A673 (cell line): Measurements from ENCODE around the gene CCDC80. TPM values are rescaled to one million over a fixed set of nuclear protein-coding genes. Genes with fewer than 3 reads are reported as not detected.

ENCODE experiments used
- BruUV-seq: library from RNA; stranded (reverse); fragments of 400-500 nt; replicated peaks from 2 replicates; lab custom pipeline; 2021; lab: Mats Ljungman, UMichigan
- CTCF ChIA-PET: fragments of 300-600 bp; sonication (Branson Sonifier 250); formaldehyde crosslinking; loops from one replicate; lab custom pipeline; 2022; ENCODE audit warnings: antibody characterized with exemption; lab: Charles Lee
- POLR2A ChIA-PET: fragments of 300-600 bp; sonication (Branson Sonifier 250); formaldehyde crosslinking; loops from one replicate; lab custom pipeline; 2022; ENCODE audit warnings: antibody characterized with exemption; ENCODE audit not compliant: low non-redundant PET; lab: Charles Lee
- DNase-seq: peaks from one replicate; pipeline ENCODE4 v3.0.0-alpha.2; 2015; ENCODE audit warnings: low spot score
- H3K27ac ChIP-seq: fragments of 200-600 bp; sonication (generic); 2 replicates; pipeline ENCODE4 v1.5.1; 2016; ENCODE audit warnings: mixed run types, low read depth, mild to moderate bottlenecking, mixed read lengths, antibody characterized with exemption, low read length; ENCODE audit not compliant: poor library complexity, severe bottlenecking
- H3K27me3 ChIP-seq: fragments of 200-600 bp; sonication (generic); replicated peaks from 2 replicates; pipeline ENCODE4 v1.6.1; 2017; ENCODE audit warnings: mixed run types, low read depth, mild to moderate bottlenecking, mixed read lengths, antibody characterized with exemption, low read length; ENCODE audit not compliant: insufficient read depth, poor library complexity
- H3K36me3 ChIP-seq: fragments of 200-600 bp; sonication (generic); 2 replicates; pipeline ENCODE4 v1.6.1; 2016; ENCODE audit warnings: mixed run types, mild to moderate bottlenecking, mixed read lengths, antibody characterized with exemption, low read length; ENCODE audit not compliant: insufficient read depth, poor library complexity, severe bottlenecking
- H3K4me1 ChIP-seq: fragments of 200-600 bp; sonication (generic); 2 replicates; pipeline ENCODE4 v1.6.1; 2017; ENCODE audit warnings: mixed run types, mild to moderate bottlenecking, mixed read lengths, antibody characterized with exemption, low read length; ENCODE audit not compliant: insufficient read depth, poor library complexity, severe bottlenecking
- H3K4me3 ChIP-seq: fragments of 200-600 bp; sonication (generic); 2 replicates; pipeline ENCODE4 v1.5.1; 2016; ENCODE audit warnings: low read depth, mixed run types, mild to moderate bottlenecking, mixed read lengths, low read length; ENCODE audit not compliant: poor library complexity, severe bottlenecking
- H3K9me3 ChIP-seq: fragments of 200-600 bp; sonication (generic); 2 replicates; pipeline ENCODE4 v1.6.1; 2016; ENCODE audit warnings: mixed run types, low read depth, mild to moderate bottlenecking, mixed read lengths, antibody characterized with exemption, low read length; ENCODE audit not compliant: poor library complexity, severe bottlenecking
- EZH2 ChIP-seq: fragments of 200-600 bp; sonication (generic); IDR thresholded peaks from 2 replicates; pipeline ENCODE4 v1.6.1; 2017; ENCODE audit warnings: borderline replicate concordance, low read depth, mild to moderate bottlenecking, mixed read lengths, antibody characterized with exemption, low read length; ENCODE audit not compliant: poor library complexity, severe bottlenecking
- intact Hi-C: fragments of 100-400 bp; cut with micrococcal nuclease; formaldehyde crosslinking; loops from one replicate; pipeline ENCODE4 v1.10.0; 2022; ENCODE audit not compliant: unreplicated experiment
- total RNA-seq: library from RNA; stranded (reverse); gene quantifications from 2 replicates; pipeline ENCODE4 v1.2.3, GENCODE V29; 2021
- TF ChIP-seq, protein P1 (sequence below): fragments of 300-800, 200-600 bp; sonication (generic); conservative IDR thresholded peaks from 2 replicates; pipeline ENCODE4 v1.5.1; 2017; ENCODE audit warnings: low read depth, mild to moderate bottlenecking, antibody characterized with exemption, low read length, moderate library complexity, mixed read lengths

CCDC80 gene
- total RNA-seq, 1 experiment from 2014 or later, result 4.7 TPM

DNA sequence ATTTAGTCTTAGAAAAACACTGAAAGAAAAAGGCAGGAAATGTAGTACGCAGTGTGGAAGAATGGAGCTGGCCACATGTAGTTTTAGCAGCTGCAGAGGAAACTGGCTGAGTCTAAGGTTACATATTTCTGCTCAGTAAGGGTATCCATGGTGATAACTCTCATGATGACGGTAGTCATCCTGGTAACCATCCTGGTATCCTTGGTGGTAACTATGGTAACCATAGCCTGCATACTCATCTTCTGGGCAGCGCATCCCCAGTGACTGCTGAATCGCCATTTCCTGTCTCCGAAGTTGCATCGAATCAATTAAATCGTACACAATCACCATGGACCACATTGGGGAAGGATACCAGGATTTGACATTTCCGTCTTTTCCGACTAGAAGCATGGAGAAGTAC is 35.7 kb downstream of the CCDC80 start:
- ChIA-PET CTCF (no interaction called here), POLR2A (no interaction called here)
- H3K4me1 ChIP-seq, result peaks cover 5% of the 10 kb centered on the region
- H3K27ac ChIP-seq, result no peak overlapping the region
- intact Hi-C loops, result no loop called here
- H3K27me3 ChIP-seq, result no peaks in the 10 kb centered on the region
- no TSS peak for BruUV-seq
- TF ChIP-seq, protein P1, sequence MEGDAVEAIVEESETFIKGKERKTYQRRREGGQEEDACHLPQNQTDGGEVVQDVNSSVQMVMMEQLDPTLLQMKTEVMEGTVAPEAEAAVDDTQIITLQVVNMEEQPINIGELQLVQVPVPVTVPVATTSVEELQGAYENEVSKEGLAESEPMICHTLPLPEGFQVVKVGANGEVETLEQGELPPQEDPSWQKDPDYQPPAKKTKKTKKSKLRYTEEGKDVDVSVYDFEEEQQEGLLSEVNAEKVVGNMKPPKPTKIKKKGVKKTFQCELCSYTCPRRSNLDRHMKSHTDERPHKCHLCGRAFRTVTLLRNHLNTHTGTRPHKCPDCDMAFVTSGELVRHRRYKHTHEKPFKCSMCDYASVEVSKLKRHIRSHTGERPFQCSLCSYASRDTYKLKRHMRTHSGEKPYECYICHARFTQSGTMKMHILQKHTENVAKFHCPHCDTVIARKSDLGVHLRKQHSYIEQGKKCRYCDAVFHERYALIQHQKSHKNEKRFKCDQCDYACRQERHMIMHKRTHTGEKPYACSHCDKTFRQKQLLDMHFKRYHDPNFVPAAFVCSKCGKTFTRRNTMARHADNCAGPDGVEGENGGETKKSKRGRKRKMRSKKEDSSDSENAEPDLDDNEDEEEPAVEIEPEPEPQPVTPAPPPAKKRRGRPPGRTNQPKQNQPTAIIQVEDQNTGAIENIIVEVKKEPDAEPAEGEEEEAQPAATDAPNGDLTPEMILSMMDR, result no peak
- TF ChIP-seq EZH2, result no peak
- no peaks in the 10 kb centered on the region for H3K36me3 ChIP-seq
- no peak overlapping the region for H3K4me3 ChIP-seq
- DNase-seq, result peak; percentile 24
- H3K9me3 ChIP-seq, result no peaks in the 10 kb centered on the region

DNA sequence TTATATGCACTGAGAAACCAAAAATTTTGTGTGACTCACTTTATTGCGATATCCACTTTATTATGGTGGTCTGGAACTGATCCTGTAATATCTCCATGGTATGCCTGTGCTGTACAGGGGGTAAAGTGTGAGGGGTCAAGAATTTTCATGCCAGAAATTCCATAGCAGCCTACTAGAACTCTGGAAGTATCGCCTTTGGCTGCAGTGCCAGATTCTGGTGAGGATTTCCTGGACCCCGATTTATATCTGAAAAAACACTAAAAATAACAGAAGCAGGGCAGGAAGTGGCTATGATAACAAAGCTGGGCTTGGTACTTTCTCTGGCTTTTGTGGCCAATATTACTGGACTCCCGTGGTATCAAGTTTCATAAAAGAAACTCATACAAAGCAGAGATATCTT is 36.4 kb downstream of the CCDC80 start:
- CTCF ChIA-PET, result no interaction called here
- intact Hi-C loops, result no loop called here

DNA sequence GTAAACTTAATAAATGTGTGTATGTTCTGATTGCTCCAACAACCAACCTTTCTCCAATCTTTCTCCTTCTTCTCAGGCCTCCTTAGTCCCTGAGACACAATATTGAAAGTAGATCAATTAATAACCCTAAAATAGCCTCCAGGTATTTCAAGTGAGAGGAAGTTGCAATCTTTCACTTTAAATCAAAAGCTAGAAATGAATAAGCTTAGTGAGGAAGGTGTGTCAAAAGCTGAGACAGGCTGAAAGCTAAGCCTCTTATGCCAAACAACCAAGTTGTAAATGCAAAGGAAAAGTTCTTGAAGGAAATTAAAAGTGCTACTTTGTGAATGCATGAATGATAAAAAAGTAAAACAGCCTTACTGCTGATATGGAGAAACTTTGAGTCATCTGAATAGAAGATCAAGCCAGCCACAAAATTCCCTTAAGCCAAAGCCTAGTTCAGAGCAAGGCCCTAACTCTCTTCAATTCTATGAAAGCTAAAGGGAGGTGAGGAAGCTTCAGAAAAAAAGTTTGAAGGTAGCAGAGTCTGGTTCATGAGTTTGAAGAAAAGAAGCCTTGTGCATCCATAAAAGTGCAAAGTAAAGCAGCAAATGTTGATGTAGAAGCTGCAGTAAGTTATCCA is 38.6 kb downstream of the CCDC80 start:
- no peak overlapping the region for H3K27ac ChIP-seq
- intact Hi-C loops, result no loop called here
- H3K4me3 ChIP-seq, result no peak overlapping the region
- ChIA-PET CTCF (no interaction called here), POLR2A (no interaction called here)
- H3K4me1 ChIP-seq, result peaks cover 5% of the 10 kb centered on the region
- TF ChIP-seq, protein P1, result no peak
- no peak for TF ChIP-seq EZH2
- no peaks in the 10 kb centered on the region for H3K36me3 ChIP-seq
- no peaks in the 10 kb centered on the region for H3K27me3 ChIP-seq
- DNase-seq, result no peak
- BruUV-seq, result no TSS peak
- no peaks in the 10 kb centered on the region for H3K9me3 ChIP-seq

More for the DNA sequence above, 36.4 kb downstream of the CCDC80 start:
- DNase-seq, result no peak
- POLR2A ChIA-PET, result no interaction called here
- Histone ChIP-seq H3K4me3 (no peak overlapping the region), H3K27me3 (no peaks in the 10 kb centered on the region), H3K9me3 (no peaks in the 10 kb centered on the region), H3K36me3 (no peaks in the 10 kb centered on the region), H3K4me1 (peaks cover 5% of the 10 kb centered on the region), H3K27ac (no peak overlapping the region)
- no peak for TF ChIP-seq EZH2
- TF ChIP-seq, protein P1, result no peak
- BruUV-seq, result no TSS peak
